K562 (cell line): ENCODE measurements around the gene PAX5. TPM values are rescaled to one million over a fixed set of nuclear protein-coding genes. Genes with fewer than 3 reads are reported as not detected.

Experiments
- ATAC-seq: fragments of 200-7000 bp; cut with Tn5 transposase; 3 replicates; pipeline ENCODE4 v1.9.1; 2020; ENCODE audit warnings: moderate library complexity
- BruUV-seq: library from RNA; stranded (reverse); fragments of 400-500 nt; replicated peaks from 2 replicates; lab custom pipeline; 2021; lab: Mats Ljungman, UMichigan
- CTCF ChIA-PET: fragments of 300-600 bp; formaldehyde crosslinking; extraction: SDS; loops from one replicate; lab custom pipeline; 2021; ENCODE audit warnings: low intra/inter-chr PET ratio; lab: Yijun Ruan, JAX
- POLR2A ChIA-PET: fragments of 300-600, 350-650 bp; sonication (Branson Sonifier 250); formaldehyde crosslinking; extraction: SDS; loops from one replicate; lab custom pipeline; 2021; ENCODE audit warnings: antibody characterized with exemption, inconsistent platforms; lab: Yijun Ruan, JAX
- DNase-seq, 4 experiments: peaks; one replicate each; pipeline versions ENCODE4 v3.0.0 to v3.0.0-alpha.2; 2011 to 2018; ENCODE audit warnings: low spot score in 3 of 4, mixed read lengths in 3 of 4; ENCODE audit errors: extremely low read depth in 1 of 4
- FAIRE-seq: peaks from 2 replicates; lab custom pipeline; 2011; peaks lifted over from hg19 to GRCh38; lab: Jason Lieb, UNC
- H2AFZ ChIP-seq: 2 replicates; pipeline ENCODE4 v1.6.0; 2011; ENCODE audit warnings: low read depth, low read length, control low read depth, inconsistent platforms
- H3K27ac ChIP-seq: fragments of 200-600 bp; 3 replicates; pipeline ENCODE4 v1.8.0; 2011; ENCODE audit warnings: low read depth, mild to moderate bottlenecking, control low read depth, inconsistent platforms, low read length, moderate library complexity, mixed read lengths; ENCODE audit errors: extremely low read depth
- H3K27me3 ChIP-seq, 2 experiments: fragments of 300-600 bp in 1 of 2; 2 replicates in 1 of 2; 3 replicates in 1 of 2; pipeline versions ENCODE4 v1.6.0 to v1.8.0; 2011; ENCODE audit warnings: inconsistent platforms in 2 of 2, low read length in 2 of 2, mild to moderate bottlenecking in 1 of 2, mixed read lengths in 1 of 2, moderate library complexity in 1 of 2; ENCODE audit not compliant: control insufficient read depth in 2 of 2, insufficient read depth in 2 of 2
- H3K36me3 ChIP-seq: fragments of 300-600 bp; 3 replicates; pipeline ENCODE4 v1.8.0; 2011; ENCODE audit warnings: mild to moderate bottlenecking, low read length, inconsistent platforms; ENCODE audit not compliant: control insufficient read depth, insufficient read depth
- H3K4me1 ChIP-seq, 2 experiments: fragments of 200-600 bp in 1 of 2; replicated peaks in 1 of 2; 2 replicates in 1 of 2; 3 replicates in 1 of 2; pipeline versions ENCODE4 v1.5.1 to v1.8.0; 2011; ENCODE audit warnings: inconsistent platforms in 2 of 2, low read length in 2 of 2, mild to moderate bottlenecking in 1 of 2, mixed read lengths in 1 of 2, moderate library complexity in 1 of 2; ENCODE audit not compliant: control insufficient read depth in 2 of 2, insufficient read depth in 2 of 2
- H3K4me2 ChIP-seq: 2 replicates; pipeline ENCODE4 v1.6.1; 2011; ENCODE audit warnings: low read length, control low read depth, inconsistent platforms, mixed read lengths; ENCODE audit not compliant: insufficient read depth
- H3K4me3 ChIP-seq: fragments of 200-600 bp; sonication (generic), shearing (Covaris generic); 2 replicates; pipeline ENCODE4 v1.5.1; 2016; ENCODE audit warnings: control low read depth, inconsistent platforms
- H3K79me2 ChIP-seq: fragments of 200-600 bp; 3 replicates; pipeline ENCODE4 v1.8.0; 2011; ENCODE audit warnings: low read length, inconsistent platforms; ENCODE audit not compliant: control insufficient read depth, insufficient read depth
- H3K9ac ChIP-seq, 2 experiments: 2 replicates each; pipeline versions ENCODE4 v1.6.0 to v1.6.1; 2011; ENCODE audit warnings: low read depth in 2 of 2, low read length in 2 of 2, control low read depth in 1 of 2, inconsistent platforms in 1 of 2, mild to moderate bottlenecking in 1 of 2, mixed read lengths in 1 of 2; ENCODE audit not compliant: insufficient read depth in 1 of 2
- H3K9me1 ChIP-seq: one replicate; pipeline ENCODE4 v1.6.0; 2011; ENCODE audit warnings: inconsistent platforms, mild to moderate bottlenecking, low read length, moderate library complexity; ENCODE audit not compliant: control insufficient read depth, insufficient read depth
- H3K9me3 ChIP-seq: replicated peaks from 2 replicates; pipeline ENCODE4 v1.5.1; 2011; ENCODE audit warnings: low read depth, low read length, inconsistent platforms; ENCODE audit not compliant: control insufficient read depth, insufficient read depth
- H4K20me1 ChIP-seq: replicated peaks from 2 replicates; pipeline ENCODE4 v1.6.1; 2011; ENCODE audit warnings: low read length, inconsistent platforms, mixed read lengths; ENCODE audit not compliant: control insufficient read depth, insufficient read depth
- CBFB ChIP-seq: sonication (generic); formaldehyde crosslinking; IDR thresholded peaks from 2 replicates; pipeline ENCODE4 v1.4.0; 2020; ENCODE audit warnings: mild to moderate bottlenecking, missing genetic modification reagents
- KAT2B ChIP-seq: IDR thresholded peaks from one replicate; pipeline ENCODE4 v1.6.1; 2012; ENCODE audit warnings: low read depth, mild to moderate bottlenecking, control low read depth, inconsistent platforms, low read length, moderate library complexity
- KLF1 ChIP-seq: fragments of 450-650 bp; IDR thresholded peaks from 2 replicates; pipeline ENCODE4 v1.6.1; 2016; ENCODE audit warnings: missing genetic modification characterization, missing compliant biosample characterization
- POLR2H ChIP-seq: IDR thresholded peaks from 2 replicates; pipeline ENCODE4 v1.6.1; 2016; ENCODE audit warnings: missing genetic modification characterization, low read depth, mild to moderate bottlenecking, control low read depth, missing compliant biosample characterization, moderate library complexity
- PTRF ChIP-seq: fragments of 450-650 bp; IDR thresholded peaks from 2 replicates; pipeline ENCODE4 v1.6.1; 2016; ENCODE audit warnings: mild to moderate bottlenecking, missing genetic modification characterization, missing compliant biosample characterization
- PYGO2 ChIP-seq: fragments of 450-650 bp; IDR thresholded peaks from 2 replicates; pipeline ENCODE4 v1.6.1; 2016; ENCODE audit warnings: mild to moderate bottlenecking, missing genetic modification characterization, moderate library complexity, missing compliant biosample characterization
- RBFOX2 ChIP-seq: fragments of 200-400 bp; formaldehyde crosslinking; IDR thresholded peaks from 2 replicates; pipeline ENCODE4 v1.6.1; 2017; ENCODE audit warnings: low read depth, mild to moderate bottlenecking, low read length, moderate library complexity
- RBM25 ChIP-seq: fragments of 200-400 bp; formaldehyde crosslinking; IDR thresholded peaks from 2 replicates; pipeline ENCODE4 v1.6.1; 2018; ENCODE audit warnings: low read length, low read depth, moderate library complexity; ENCODE audit not compliant: severe bottlenecking
- SNIP1 ChIP-seq: fragments of 450-650 bp; IDR thresholded peaks from 2 replicates; pipeline ENCODE4 v1.7.1; 2017; ENCODE audit warnings: low read depth, mild to moderate bottlenecking
- TARDBP ChIP-seq: fragments of 450-650 bp; IDR thresholded peaks from 2 replicates; pipeline ENCODE4 v1.6.1; 2016
- ZNF764 ChIP-seq: fragments of 250-450 bp; sonication (Bioruptor Pico); IDR thresholded peaks from 2 replicates; pipeline ENCODE4 v1.4.0; 2020; ENCODE audit warnings: low read depth, mild to moderate bottlenecking, moderate library complexity
- WGBS: fragments of 100-300 bp; shearing (Covaris generic); methylation state at CpG from one replicate; pipeline ENCODE4 v1.1.6; 2016; ENCODE audit warnings: low coverage, mixed read lengths; ENCODE audit not compliant: insufficient coverage; ENCODE audit errors: missing lambda C conversion rate; 5-methylcytosine and 5-hydroxymethylcytosine counted together
- in situ Hi-C: fragments of 300-500 bp; cut with MboI; formaldehyde crosslinking; loops from 4 replicates; pipeline ENCODE4 v1.15.0; 2018; ENCODE audit warnings: inconsistent platforms, mixed read lengths
- intact Hi-C: fragments of 100-400 bp; cut with micrococcal nuclease; formaldehyde crosslinking; loops from 2 replicates; pipeline ENCODE4 v1.14.2; 2022
- polyA plus RNA-seq, 8 experiments: library from polyadenylated mRNA; depleted of rRNA in 4 of 8; stranded (reverse) in 5 of 8; unstranded in 3 of 8; fragments of >200 nt; fragmentation: Nextera tagmentation in 2 of 8; fragmentation: Illumina TruSeq in 1 of 8; extraction: Ambion mirVana in 2 of 8; extraction: Trizol in 1 of 8; gene quantifications; 2 replicates each; pipeline versions ENCODE4 v1.2.1 to v1.2.3, GENCODE V29; 2011 to 2014; ENCODE audit warnings: inconsistent platforms in 1 of 8, missing spikeins in 1 of 8
- total RNA-seq, 7 experiments: library from RNA; depleted of rRNA in 6 of 7; stranded (reverse); fragments of >200 nt in 6 of 7; fragmentation: Illumina TruSeq in 2 of 7; extraction: Trizol in 2 of 7; gene quantifications; 2 replicates each; pipeline versions ENCODE4 v1.2.1 to v1.2.3, GENCODE V29; 2011 to 2021; ENCODE audit warnings: low replicate concordance in 1 of 7
- TF ChIP-seq, protein P1 (sequence below): sonication (generic); formaldehyde crosslinking; IDR thresholded peaks from 2 replicates; pipeline ENCODE4 v1.8.1; 2023; ENCODE audit warnings: mild to moderate bottlenecking, missing genetic modification reagents
- TF ChIP-seq, protein P2 (sequence below): sonication (generic); formaldehyde crosslinking; IDR thresholded peaks from 2 replicates; pipeline ENCODE4 v1.8.1; 2023; ENCODE audit warnings: mild to moderate bottlenecking, missing genetic modification reagents
- TF ChIP-seq, protein P3 (sequence below): fragments of 250-450 bp; sonication (Bioruptor Pico); IDR thresholded peaks from 2 replicates; pipeline ENCODE4 v1.9.0; 2021; ENCODE audit warnings: mild to moderate bottlenecking, inconsistent platforms
- TF ChIP-seq, protein P4 (sequence below): conservative IDR thresholded peaks from 2 replicates; pipeline ENCODE4 v1.6.1; 2011; ENCODE audit warnings: low read depth, mild to moderate bottlenecking, low read length; ENCODE audit not compliant: control insufficient read depth

PAX5 gene
- total and polyA plus RNA-seq, 9 of the 15 experiments (the other 6 are each of a cell fraction or from before 2014, with no cell fraction given): 0.03 to 0.09 TPM; not detected in 7

DNA sequence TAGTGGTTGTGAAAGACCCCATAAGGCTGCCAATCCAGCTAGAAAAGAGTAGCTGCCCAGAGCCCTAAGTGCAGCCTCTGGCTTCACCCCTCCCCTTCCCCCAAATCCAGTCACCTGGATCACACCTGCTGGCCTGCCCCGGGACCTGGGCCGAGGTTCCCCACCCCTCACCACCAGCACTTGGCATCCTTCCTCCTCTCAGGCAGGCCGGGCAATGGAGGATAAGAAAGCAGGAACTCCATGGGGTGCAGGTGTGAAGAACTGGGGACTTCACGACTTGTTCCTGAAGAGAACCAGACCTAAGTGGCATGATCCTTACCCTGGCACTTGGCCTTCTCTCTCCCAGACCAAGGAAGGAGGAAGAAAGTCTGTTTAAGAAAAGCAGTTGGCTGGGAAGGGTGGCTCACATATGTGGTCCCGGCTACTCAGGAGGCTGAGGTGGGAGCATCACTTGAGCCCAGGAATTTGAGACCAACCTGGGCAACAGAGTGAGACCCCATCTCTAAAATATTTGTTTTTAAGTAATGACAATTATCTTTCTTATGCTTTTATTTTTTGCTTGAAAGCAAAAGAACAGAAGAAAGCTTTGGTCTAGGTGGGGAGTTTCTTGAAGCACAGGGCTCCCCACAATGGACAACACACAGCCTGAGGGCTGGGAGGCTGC lies 131.1 kb downstream of the PAX5 start:
- Histone ChIP-seq H3K27me3 (peaks cover 5 to 34% of the 10 kb centered on the region in 2 experiments; a peak in 4 of 5 replicates), H3K9ac (no peak overlapping the region), H3K4me2 (no peak overlapping the region), H2AFZ (no peak overlapping the region), H3K36me3 (no peaks in the 10 kb centered on the region), H3K9me3 (no peaks in the 10 kb centered on the region), H3K9me1 (no peaks in the 10 kb centered on the region), H3K27ac (no peak overlapping the region), H3K4me3 (no peak overlapping the region), H3K4me1 (no peaks in the 10 kb centered on the region), H4K20me1 (no peaks in the 10 kb centered on the region), H3K79me2 (no peaks in the 10 kb centered on the region)
- 0% methylated on average over 1 of the region's 5 CpGs for WGBS
- no peak for FAIRE-seq
- CTCF ChIA-PET: no interaction called here
- in situ Hi-C loops: no loop called here
- POLR2A ChIA-PET: no interaction called here
- intact Hi-C loops: no loop called here
- no peak for ATAC-seq
- BruUV-seq: no TSS peak
- no peak for DNase-seq
- TF ChIP-seq TARDBP (no peak), SNIP1 (no peak), PTRF (no peak), PYGO2 (tag) (no peak), RBM25 (no peak), RBFOX2 (no peak), KAT2B (no peak), POLR2H (no peak), ZNF764 (CRISPR knock-in tag) (no peak), CBFB (CRISPR knock-in tag) (no peak), KLF1 (tag) (no peak)
- TF ChIP-seq, protein P1, sequence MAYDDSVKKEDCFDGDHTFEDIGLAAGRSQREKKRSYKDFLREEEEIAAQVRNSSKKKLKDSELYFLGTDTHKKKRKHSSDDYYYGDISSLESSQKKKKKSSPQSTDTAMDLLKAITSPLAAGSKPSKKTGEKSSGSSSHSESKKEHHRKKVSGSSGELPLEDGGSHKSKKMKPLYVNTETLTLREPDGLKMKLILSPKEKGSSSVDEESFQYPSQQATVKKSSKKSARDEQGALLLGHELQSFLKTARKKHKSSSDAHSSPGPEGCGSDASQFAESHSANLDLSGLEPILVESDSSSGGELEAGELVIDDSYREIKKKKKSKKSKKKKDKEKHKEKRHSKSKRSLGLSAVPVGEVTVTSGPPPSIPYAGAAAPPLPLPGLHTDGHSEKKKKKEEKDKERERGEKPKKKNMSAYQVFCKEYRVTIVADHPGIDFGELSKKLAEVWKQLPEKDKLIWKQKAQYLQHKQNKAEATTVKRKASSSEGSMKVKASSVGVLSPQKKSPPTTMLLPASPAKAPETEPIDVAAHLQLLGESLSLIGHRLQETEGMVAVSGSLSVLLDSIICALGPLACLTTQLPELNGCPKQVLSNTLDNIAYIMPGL (CRISPR knock-in tag): no peak
- TF ChIP-seq, protein P2, sequence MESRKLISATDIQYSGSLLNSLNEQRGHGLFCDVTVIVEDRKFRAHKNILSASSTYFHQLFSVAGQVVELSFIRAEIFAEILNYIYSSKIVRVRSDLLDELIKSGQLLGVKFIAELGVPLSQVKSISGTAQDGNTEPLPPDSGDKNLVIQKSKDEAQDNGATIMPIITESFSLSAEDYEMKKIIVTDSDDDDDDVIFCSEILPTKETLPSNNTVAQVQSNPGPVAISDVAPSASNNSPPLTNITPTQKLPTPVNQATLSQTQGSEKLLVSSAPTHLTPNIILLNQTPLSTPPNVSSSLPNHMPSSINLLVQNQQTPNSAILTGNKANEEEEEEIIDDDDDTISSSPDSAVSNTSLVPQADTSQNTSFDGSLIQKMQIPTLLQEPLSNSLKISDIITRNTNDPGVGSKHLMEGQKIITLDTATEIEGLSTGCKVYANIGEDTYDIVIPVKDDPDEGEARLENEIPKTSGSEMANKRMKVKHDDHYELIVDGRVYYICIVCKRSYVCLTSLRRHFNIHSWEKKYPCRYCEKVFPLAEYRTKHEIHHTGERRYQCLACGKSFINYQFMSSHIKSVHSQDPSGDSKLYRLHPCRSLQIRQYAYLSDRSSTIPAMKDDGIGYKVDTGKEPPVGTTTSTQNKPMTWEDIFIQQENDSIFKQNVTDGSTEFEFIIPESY (CRISPR knock-in tag): no peak
- TF ChIP-seq, protein P3, sequence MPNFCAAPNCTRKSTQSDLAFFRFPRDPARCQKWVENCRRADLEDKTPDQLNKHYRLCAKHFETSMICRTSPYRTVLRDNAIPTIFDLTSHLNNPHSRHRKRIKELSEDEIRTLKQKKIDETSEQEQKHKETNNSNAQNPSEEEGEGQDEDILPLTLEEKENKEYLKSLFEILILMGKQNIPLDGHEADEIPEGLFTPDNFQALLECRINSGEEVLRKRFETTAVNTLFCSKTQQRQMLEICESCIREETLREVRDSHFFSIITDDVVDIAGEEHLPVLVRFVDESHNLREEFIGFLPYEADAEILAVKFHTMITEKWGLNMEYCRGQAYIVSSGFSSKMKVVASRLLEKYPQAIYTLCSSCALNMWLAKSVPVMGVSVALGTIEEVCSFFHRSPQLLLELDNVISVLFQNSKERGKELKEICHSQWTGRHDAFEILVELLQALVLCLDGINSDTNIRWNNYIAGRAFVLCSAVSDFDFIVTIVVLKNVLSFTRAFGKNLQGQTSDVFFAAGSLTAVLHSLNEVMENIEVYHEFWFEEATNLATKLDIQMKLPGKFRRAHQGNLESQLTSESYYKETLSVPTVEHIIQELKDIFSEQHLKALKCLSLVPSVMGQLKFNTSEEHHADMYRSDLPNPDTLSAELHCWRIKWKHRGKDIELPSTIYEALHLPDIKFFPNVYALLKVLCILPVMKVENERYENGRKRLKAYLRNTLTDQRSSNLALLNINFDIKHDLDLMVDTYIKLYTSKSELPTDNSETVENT (CRISPR knock-in tag): no peak
- TF ChIP-seq, protein P4, sequence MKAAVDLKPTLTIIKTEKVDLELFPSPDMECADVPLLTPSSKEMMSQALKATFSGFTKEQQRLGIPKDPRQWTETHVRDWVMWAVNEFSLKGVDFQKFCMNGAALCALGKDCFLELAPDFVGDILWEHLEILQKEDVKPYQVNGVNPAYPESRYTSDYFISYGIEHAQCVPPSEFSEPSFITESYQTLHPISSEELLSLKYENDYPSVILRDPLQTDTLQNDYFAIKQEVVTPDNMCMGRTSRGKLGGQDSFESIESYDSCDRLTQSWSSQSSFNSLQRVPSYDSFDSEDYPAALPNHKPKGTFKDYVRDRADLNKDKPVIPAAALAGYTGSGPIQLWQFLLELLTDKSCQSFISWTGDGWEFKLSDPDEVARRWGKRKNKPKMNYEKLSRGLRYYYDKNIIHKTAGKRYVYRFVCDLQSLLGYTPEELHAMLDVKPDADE: no peak
